NT2/D1 (cell line): ENCODE measurements around the gene TCN2.
"Not testable (repeated sequence)": the region's sequence is repeated elsewhere in the genome, so short reads cannot be mapped to it uniquely, and the experiment has no call there.

Experiments
- DNase-seq: peaks from one replicate; pipeline ENCODE4 v3.0.0-alpha.2; 2011; ENCODE audit warnings: low read depth, low spot score
- H3K27me3 ChIP-seq: 2 replicates; pipeline ENCODE4 v1.6.0; 2011; ENCODE audit warnings: mild to moderate bottlenecking; ENCODE audit not compliant: insufficient read length, insufficient read depth
- H3K36me3 ChIP-seq: 2 replicates; pipeline ENCODE4 v1.6.1; 2011; ENCODE audit warnings: mild to moderate bottlenecking, low read length, mixed read lengths; ENCODE audit not compliant: insufficient read depth, insufficient read length
- H3K4me1 ChIP-seq: 2 replicates; pipeline ENCODE4 v1.5.1; 2011; ENCODE audit not compliant: insufficient read depth, insufficient read length
- H3K4me3 ChIP-seq: 2 replicates; pipeline ENCODE4 v1.5.1; 2011; ENCODE audit warnings: low read depth; ENCODE audit not compliant: insufficient read length
- H3K9ac ChIP-seq: 2 replicates; pipeline ENCODE4 v1.6.0; 2011; ENCODE audit warnings: low read depth; ENCODE audit not compliant: insufficient read length
- H3K9me3 ChIP-seq: 2 replicates; pipeline ENCODE4 v1.5.1; 2011; ENCODE audit warnings: mild to moderate bottlenecking, low read length; ENCODE audit not compliant: insufficient read depth
- SUZ12 ChIP-seq: IDR thresholded peaks from 2 replicates; pipeline ENCODE4 v1.6.1; 2011; ENCODE audit not compliant: insufficient read length, insufficient read depth; ENCODE audit errors: extremely low read depth
- YY1 ChIP-seq: IDR thresholded peaks from 2 replicates; pipeline ENCODE4 v1.6.1; 2011; ENCODE audit not compliant: insufficient read length, insufficient read depth
- ZNF274 ChIP-seq: IDR thresholded peaks from 2 replicates; pipeline ENCODE4 v1.6.1; 2011; ENCODE audit warnings: mild to moderate bottlenecking, low read depth, low read length

Gene TCN2

GRCh38 chr22:30667494-30668385 is 60.8 kb downstream of the TCN2 start, which contains the start of gene DUSP18:
TSS of gene DUSP18 (minus strand) at chr22:30667875. CDS start at chr22:30664003, 3,872 bp downstream.
- peak within 1 kb of the TSS; percentile 74 for H3K4me3 ChIP-seq
- peaks cover 10% of the 10 kb centered on the region for H3K36me3 ChIP-seq
- TF ChIP-seq YY1 (no peak), SUZ12 (no peak), ZNF274 (no peak)
- DNase-seq: peak; percentile 85
- H3K9me3 ChIP-seq: no peaks in the 10 kb centered on the region
- peaks cover 4% of the 10 kb centered on the region for H3K4me1 ChIP-seq
- H3K9ac ChIP-seq: peak within 1 kb of the TSS; percentile 84
- H3K27me3 ChIP-seq: peaks cover 4% of the 10 kb centered on the region

- Histone ChIP-seq H3K4me3 (peak overlapping the region; percentile 74), H3K27me3 (peaks cover 4% of the 10 kb centered on the region), H3K36me3 (peaks cover 5% of the 10 kb centered on the region), H3K9me3 (no peaks in the 10 kb centered on the region), H3K4me1 (peaks cover 4% of the 10 kb centered on the region), H3K9ac (peak overlapping the region; percentile 84)
- DNase-seq: no peak
- TF ChIP-seq ZNF274 (no peak), YY1 (no peak), SUZ12 (no peak)
These were observed 61.4 kb downstream of the TCN2 start for GRCh38 chr22:30668386-30668710.

GRCh38 chr22:30671071-30671470 is 64.1 kb downstream of the TCN2 start:
- no peak for DNase-seq
- H3K4me3 ChIP-seq: no peak overlapping the region
- H3K9ac ChIP-seq: no peak overlapping the region
- no peaks in the 10 kb centered on the region for H3K36me3 ChIP-seq
- TF ChIP-seq SUZ12: no peak
- TF ChIP-seq YY1: no peak
- TF ChIP-seq ZNF274: no peak
- peaks cover under 1% of the 10 kb centered on the region for H3K4me1 ChIP-seq
- H3K9me3 ChIP-seq: no peaks in the 10 kb centered on the region
- H3K27me3 ChIP-seq: peaks cover 4% of the 10 kb centered on the region

GRCh38 chr22:30673136-30673535 is 66.2 kb downstream of the TCN2 start:
- no peak overlapping the region for H3K4me3 ChIP-seq
- peaks cover 4% of the 10 kb centered on the region for H3K27me3 ChIP-seq
- TF ChIP-seq YY1 (no peak), SUZ12 (no peak), ZNF274 (no peak)
- no peak overlapping the region for H3K9ac ChIP-seq
- no peak for DNase-seq
- H3K9me3 ChIP-seq: no peaks in the 10 kb centered on the region
- no peaks in the 10 kb centered on the region for H3K4me1 ChIP-seq
- H3K36me3 ChIP-seq: no peaks in the 10 kb centered on the region

- H3K27me3 ChIP-seq: no peaks in the 10 kb centered on the region
- no peak overlapping the region for H3K4me3 ChIP-seq
- H3K36me3 ChIP-seq: no peaks in the 10 kb centered on the region
- H3K9me3 ChIP-seq: no peaks in the 10 kb centered on the region
- no peak for DNase-seq
- no peak for TF ChIP-seq SUZ12
- no peak overlapping the region for H3K9ac ChIP-seq
- no peaks in the 10 kb centered on the region for H3K4me1 ChIP-seq
These were observed 67.5 kb downstream of the TCN2 start for GRCh38 chr22:30674482-30674881.

- H3K27me3 ChIP-seq: no peaks in the 10 kb centered on the region
- H3K9me3 ChIP-seq: no peaks in the 10 kb centered on the region
- TF ChIP-seq ZNF274: no peak
- TF ChIP-seq YY1: no peak
- TF ChIP-seq SUZ12: no peak
- H3K4me1 ChIP-seq: no peaks in the 10 kb centered on the region
- H3K4me3 ChIP-seq: no peak overlapping the region
- no peak for DNase-seq
- H3K36me3 ChIP-seq: no peaks in the 10 kb centered on the region
- no peak overlapping the region for H3K9ac ChIP-seq
These were observed 68.5 kb downstream of the TCN2 start for GRCh38 chr22:30675436-30675835.

- not testable (repeated sequence) for H3K36me3 ChIP-seq, H3K9me3 ChIP-seq, H3K4me3 ChIP-seq, DNase-seq, H3K27me3 ChIP-seq, H3K9ac ChIP-seq, H3K4me1 ChIP-seq
These were observed 69.6 kb downstream of the TCN2 start for GRCh38 chr22:30676565-30676964.
